Measurements from ENCODE around the gene PHLPP1. TPM values are rescaled to one million over a fixed set of nuclear protein-coding genes. Genes with fewer than 3 reads are reported as not detected.

PHLPP1 gene
- polyA plus RNA-seq, 2 donors = 4.3 to 4.5 TPM

DNA sequence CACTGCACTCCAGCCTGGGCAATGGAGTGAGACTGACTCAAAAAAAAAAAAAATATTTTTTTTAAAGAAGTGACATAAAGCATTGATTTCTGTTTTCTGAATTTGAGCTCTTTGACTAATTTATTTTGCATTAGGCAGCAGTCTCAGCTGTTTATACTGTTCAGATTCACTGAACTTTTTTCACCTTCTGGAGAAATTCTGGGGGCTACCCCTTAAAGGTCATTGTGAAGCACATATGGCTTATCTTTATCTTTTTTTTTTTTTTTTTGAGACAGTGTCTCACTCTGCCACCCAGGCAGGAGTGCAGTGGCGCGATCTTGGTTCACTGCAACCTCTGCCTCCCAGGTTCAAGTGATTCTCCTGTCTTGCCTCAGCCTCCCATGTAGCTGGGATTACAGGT lies 12.9 kb downstream of the PHLPP1 start:
- H3K36me3 ChIP-seq (ENCODE audit: control insufficient read depth in 2 of 2, insufficient read depth in 2 of 2, low read length in 1 of 2) = no peaks in the 10 kb centered on the region
- no peak overlapping the region for H3K4me3 ChIP-seq (ENCODE audit: low read depth in 1 of 2, low read length in 2 of 2)
- H3K27ac ChIP-seq (ENCODE audit: low read depth in 2 of 2, low read length in 1 of 2) = no peak overlapping the region
- WGBS, 2 donors = 97 to 100% methylated on average over 2 of the region's 2 CpGs
- H3K9me3 ChIP-seq (ENCODE audit: control insufficient read depth in 2 of 2, insufficient read depth in 1 of 2, low read depth in 1 of 2, low read length in 1 of 2) = no peaks in the 10 kb centered on the region
- H3K27me3 ChIP-seq (ENCODE audit: control insufficient read depth in 1 of 2, insufficient read depth in 2 of 2, low read length in 2 of 2) = no peaks in the 10 kb centered on the region
- H3K4me1 ChIP-seq (ENCODE audit: control insufficient read depth in 2 of 2, insufficient read depth in 2 of 2, low read length in 1 of 2) = no peaks in the 10 kb centered on the region

DNA sequence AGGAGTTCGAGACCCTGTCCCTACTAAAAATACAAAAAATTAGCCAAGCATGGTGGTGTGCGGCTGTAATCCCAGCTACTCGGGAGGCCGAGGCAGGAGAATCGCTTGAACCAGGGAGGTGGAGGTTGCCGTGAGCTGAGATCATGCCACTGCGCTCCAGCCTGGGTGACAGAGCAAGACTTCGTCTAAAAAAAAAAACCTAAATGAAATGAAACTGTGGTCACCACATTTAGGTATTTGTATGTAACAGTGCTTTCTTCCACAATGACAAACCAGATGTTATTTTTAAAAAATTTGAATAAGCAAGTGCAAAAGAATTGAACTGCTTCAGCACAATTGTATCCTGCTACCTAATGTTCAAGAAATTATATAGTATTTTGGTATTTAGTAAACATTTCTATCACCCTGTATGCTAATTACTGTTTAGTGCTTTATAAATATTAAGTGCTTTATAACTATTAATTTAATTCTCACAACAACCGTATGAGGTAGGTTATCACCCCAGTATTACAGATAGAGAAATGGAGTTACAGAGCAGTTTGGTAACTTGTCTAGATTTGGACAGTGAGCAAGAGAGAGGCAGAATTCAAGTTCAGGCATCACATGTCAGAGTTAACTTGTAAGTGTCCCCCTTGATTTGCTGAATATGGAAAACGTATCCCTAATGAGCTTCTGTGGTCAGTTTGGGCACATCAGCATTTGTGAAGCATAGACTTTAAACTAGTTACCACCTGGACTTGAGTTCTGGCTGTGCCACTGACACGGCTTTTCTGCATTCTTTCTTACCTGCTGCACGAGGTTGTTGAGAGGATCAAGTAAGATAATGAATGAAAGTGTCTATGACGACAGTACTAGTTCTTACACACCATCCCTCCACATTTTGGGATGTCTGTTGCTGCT lies 14.4 kb downstream of the PHLPP1 start:
- no peaks in the 10 kb centered on the region for H3K36me3 ChIP-seq (ENCODE audit: control insufficient read depth in 2 of 2, insufficient read depth in 2 of 2, low read length in 1 of 2)
- no peaks in the 10 kb centered on the region for H3K9me3 ChIP-seq (ENCODE audit: control insufficient read depth in 2 of 2, insufficient read depth in 1 of 2, low read depth in 1 of 2, low read length in 1 of 2)
- WGBS, 2 donors = 90 to 92% methylated on average over 13 of the region's 13 CpGs
- H3K27me3 ChIP-seq (ENCODE audit: control insufficient read depth in 1 of 2, insufficient read depth in 2 of 2, low read length in 2 of 2) = no peaks in the 10 kb centered on the region
- no peak overlapping the region for H3K27ac ChIP-seq (ENCODE audit: low read depth in 2 of 2, low read length in 1 of 2)
- H3K4me3 ChIP-seq (ENCODE audit: low read depth in 1 of 2, low read length in 2 of 2) = no peak overlapping the region
- no peaks in the 10 kb centered on the region for H3K4me1 ChIP-seq (ENCODE audit: control insufficient read depth in 2 of 2, insufficient read depth in 2 of 2, low read length in 1 of 2)

DNA sequence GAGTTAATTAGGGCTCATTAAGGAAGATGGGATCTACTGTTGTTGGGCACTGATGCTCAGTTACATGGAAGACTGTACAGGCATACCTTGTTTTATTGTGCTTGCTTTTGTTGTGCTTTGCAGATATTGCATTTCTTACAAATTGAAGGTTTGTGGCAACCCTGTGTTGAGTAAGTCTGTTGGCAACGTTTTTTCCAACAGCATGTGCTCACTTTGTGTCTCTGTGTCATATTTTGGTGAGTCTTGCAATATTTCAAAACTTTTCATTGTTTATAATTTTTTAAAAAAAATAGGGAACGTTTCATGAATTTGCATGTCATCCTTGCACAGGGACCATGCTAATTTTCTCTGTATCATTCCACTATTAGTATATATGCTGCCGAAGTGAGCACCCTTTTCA lies 15.6 kb downstream of the PHLPP1 start:
- whole genome bisulfite sequencing, 2 donors = 83 to 86% methylated on average over 3 of the region's 3 CpGs
- no peaks in the 10 kb centered on the region for H3K36me3 ChIP-seq (ENCODE audit: control insufficient read depth in 2 of 2, insufficient read depth in 2 of 2, low read length in 1 of 2)
- no peak overlapping the region for H3K4me3 ChIP-seq (ENCODE audit: low read depth in 1 of 2, low read length in 2 of 2)
- H3K27ac ChIP-seq (ENCODE audit: low read depth in 2 of 2, low read length in 1 of 2) = no peak overlapping the region
- no peaks in the 10 kb centered on the region for H3K9me3 ChIP-seq (ENCODE audit: control insufficient read depth in 2 of 2, insufficient read depth in 1 of 2, low read depth in 1 of 2, low read length in 1 of 2)
- H3K4me1 ChIP-seq (ENCODE audit: control insufficient read depth in 2 of 2, insufficient read depth in 2 of 2, low read length in 1 of 2) = peaks cover 0 to 1% of the 10 kb centered on the region in 2 donors
- no peaks in the 10 kb centered on the region for H3K27me3 ChIP-seq (ENCODE audit: control insufficient read depth in 1 of 2, insufficient read depth in 2 of 2, low read length in 2 of 2)

DNA sequence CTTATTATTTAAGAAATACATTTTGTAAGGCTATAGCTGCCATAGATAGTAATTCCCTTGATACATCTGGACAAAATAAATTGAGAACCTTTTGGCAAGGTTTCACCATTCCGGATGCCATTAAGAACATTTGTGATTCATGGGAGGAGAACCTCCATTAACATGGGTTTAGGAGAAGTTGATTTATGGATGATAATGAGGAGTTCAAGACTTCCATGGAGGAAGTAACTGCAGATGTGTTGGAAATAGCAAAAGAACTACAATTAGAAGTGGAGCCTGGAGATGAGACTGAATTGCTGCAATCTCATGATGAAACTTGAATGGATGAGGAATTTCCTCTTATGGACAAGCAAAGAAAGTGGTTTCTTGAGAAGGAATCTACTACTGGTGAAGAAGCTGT lies 17.3 kb downstream of the PHLPP1 start:
- H3K27ac ChIP-seq (ENCODE audit: low read depth in 2 of 2, low read length in 1 of 2) = no peak overlapping the region
- no peaks in the 10 kb centered on the region for H3K27me3 ChIP-seq (ENCODE audit: control insufficient read depth in 1 of 2, insufficient read depth in 2 of 2, low read length in 2 of 2)
- H3K4me3 ChIP-seq (ENCODE audit: low read depth in 1 of 2, low read length in 2 of 2) = no peak overlapping the region
- no peaks in the 10 kb centered on the region for H3K36me3 ChIP-seq (ENCODE audit: control insufficient read depth in 2 of 2, insufficient read depth in 2 of 2, low read length in 1 of 2)
- 88 to 92% methylated on average over 1 of the region's 1 CpG for WGBS, 2 donors
- H3K4me1 ChIP-seq (ENCODE audit: control insufficient read depth in 2 of 2, insufficient read depth in 2 of 2, low read length in 1 of 2) = peaks cover 0 to 4% of the 10 kb centered on the region in 2 donors
- no peaks in the 10 kb centered on the region for H3K9me3 ChIP-seq (ENCODE audit: control insufficient read depth in 2 of 2, insufficient read depth in 1 of 2, low read depth in 1 of 2, low read length in 1 of 2)

DNA sequence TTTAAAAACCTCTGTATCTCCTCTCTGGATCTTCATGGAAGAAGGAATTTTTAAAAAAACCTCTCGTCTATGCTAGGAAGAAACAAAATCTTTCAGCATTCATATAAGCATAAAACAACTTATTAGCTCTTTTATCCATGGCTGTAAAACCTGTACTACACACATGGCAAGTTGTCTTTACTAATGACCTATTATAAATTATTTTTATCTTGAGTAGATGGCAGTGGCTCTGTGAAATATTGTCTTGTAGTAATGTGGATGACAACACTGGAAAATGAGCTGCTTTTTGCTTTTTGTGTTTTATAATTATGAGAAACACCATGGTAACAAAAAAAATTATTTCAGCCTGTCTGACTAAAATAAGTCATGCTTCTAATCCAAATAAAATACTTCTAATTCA lies 18.9 kb downstream of the PHLPP1 start:
- no peaks in the 10 kb centered on the region for H3K9me3 ChIP-seq (ENCODE audit: control insufficient read depth in 2 of 2, insufficient read depth in 1 of 2, low read depth in 1 of 2, low read length in 1 of 2)
- H3K27me3 ChIP-seq (ENCODE audit: control insufficient read depth in 1 of 2, insufficient read depth in 2 of 2, low read length in 2 of 2) = no peaks in the 10 kb centered on the region
- H3K4me1 ChIP-seq (ENCODE audit: control insufficient read depth in 2 of 2, insufficient read depth in 2 of 2, low read length in 1 of 2) = peaks cover 0 to 4% of the 10 kb centered on the region in 2 donors
- H3K4me3 ChIP-seq (ENCODE audit: low read depth in 1 of 2, low read length in 2 of 2) = no peak overlapping the region
- H3K36me3 ChIP-seq (ENCODE audit: control insufficient read depth in 2 of 2, insufficient read depth in 2 of 2, low read length in 1 of 2) = no peaks in the 10 kb centered on the region
- no peak overlapping the region for H3K27ac ChIP-seq (ENCODE audit: low read depth in 2 of 2, low read length in 1 of 2)
- WGBS, 2 donors = 68 to 82% methylated on average over 1 of the region's 1 CpG

DNA sequence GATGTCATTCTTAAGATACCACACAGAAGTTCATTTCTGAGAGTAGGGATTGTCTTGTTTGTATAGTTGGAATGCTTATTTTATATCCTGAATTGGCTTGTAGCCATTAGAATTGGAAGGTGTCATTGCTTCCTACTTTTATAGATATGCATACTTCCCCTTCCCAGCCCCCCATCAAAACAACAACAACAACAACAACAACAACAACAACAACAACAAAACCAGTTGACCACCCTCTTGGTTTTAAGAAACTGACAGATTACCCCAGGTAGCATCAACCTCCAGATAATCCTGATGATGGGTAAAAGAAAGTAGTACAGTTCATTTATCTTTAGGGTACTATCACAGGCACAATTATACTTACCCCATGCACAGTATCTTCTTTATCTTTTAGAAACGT lies 20.0 kb downstream of the PHLPP1 start:
- no peaks in the 10 kb centered on the region for H3K27me3 ChIP-seq (ENCODE audit: control insufficient read depth in 1 of 2, insufficient read depth in 2 of 2, low read length in 2 of 2)
- 72 to 81% methylated on average over 1 of the region's 1 CpG for WGBS, 2 donors
- no peak overlapping the region for H3K27ac ChIP-seq (ENCODE audit: low read depth in 2 of 2, low read length in 1 of 2)
- H3K9me3 ChIP-seq (ENCODE audit: control insufficient read depth in 2 of 2, insufficient read depth in 1 of 2, low read depth in 1 of 2, low read length in 1 of 2) = no peaks in the 10 kb centered on the region
- H3K4me1 ChIP-seq (ENCODE audit: control insufficient read depth in 2 of 2, insufficient read depth in 2 of 2, low read length in 1 of 2) = peaks cover 0 to 4% of the 10 kb centered on the region in 2 donors
- no peaks in the 10 kb centered on the region for H3K36me3 ChIP-seq (ENCODE audit: control insufficient read depth in 2 of 2, insufficient read depth in 2 of 2, low read length in 1 of 2)
- H3K4me3 ChIP-seq (ENCODE audit: low read depth in 1 of 2, low read length in 2 of 2) = no peak overlapping the region

- no peaks in the 10 kb centered on the region for H3K9me3 ChIP-seq (ENCODE audit: control insufficient read depth in 2 of 2, insufficient read depth in 1 of 2, low read depth in 1 of 2, low read length in 1 of 2)
- no peaks in the 10 kb centered on the region for H3K36me3 ChIP-seq (ENCODE audit: control insufficient read depth in 2 of 2, insufficient read depth in 2 of 2, low read length in 1 of 2)
- WGBS, 2 donors = 96% methylated on average over 4 of the region's 4 CpGs
- H3K4me1 ChIP-seq (ENCODE audit: control insufficient read depth in 2 of 2, insufficient read depth in 2 of 2, low read length in 1 of 2) = peaks cover 0 to 4% of the 10 kb centered on the region in 2 donors
- H3K4me3 ChIP-seq (ENCODE audit: low read depth in 1 of 2, low read length in 2 of 2) = no peak overlapping the region
- H3K27ac ChIP-seq (ENCODE audit: low read depth in 2 of 2, low read length in 1 of 2) = no peak overlapping the region
- no peaks in the 10 kb centered on the region for H3K27me3 ChIP-seq (ENCODE audit: control insufficient read depth in 1 of 2, insufficient read depth in 2 of 2, low read length in 2 of 2)
Measured at GRCh38 chr18:62736077-62736855, 20.9 kb downstream of the PHLPP1 start.

GRCh38 chr18:62737241-62737873 lies 22.0 kb downstream of the PHLPP1 start:
- peaks cover 0 to 4% of the 10 kb centered on the region in 2 donors for H3K4me1 ChIP-seq (ENCODE audit: control insufficient read depth in 2 of 2, insufficient read depth in 2 of 2, low read length in 1 of 2)
- H3K4me3 ChIP-seq (ENCODE audit: low read depth in 1 of 2, low read length in 2 of 2) = no peak overlapping the region
- no peaks in the 10 kb centered on the region for H3K36me3 ChIP-seq (ENCODE audit: control insufficient read depth in 2 of 2, insufficient read depth in 2 of 2, low read length in 1 of 2)
- no peaks in the 10 kb centered on the region for H3K27me3 ChIP-seq (ENCODE audit: control insufficient read depth in 1 of 2, insufficient read depth in 2 of 2, low read length in 2 of 2)
- H3K27ac ChIP-seq (ENCODE audit: low read depth in 2 of 2, low read length in 1 of 2) = no peak overlapping the region
- 77 to 88% methylated on average over 6 of the region's 6 CpGs for WGBS, 2 donors
- no peaks in the 10 kb centered on the region for H3K9me3 ChIP-seq (ENCODE audit: control insufficient read depth in 2 of 2, insufficient read depth in 1 of 2, low read depth in 1 of 2, low read length in 1 of 2)

- H3K27ac ChIP-seq (ENCODE audit: low read depth in 2 of 2, low read length in 1 of 2) = no peak overlapping the region
- no peaks in the 10 kb centered on the region for H3K9me3 ChIP-seq (ENCODE audit: control insufficient read depth in 2 of 2, insufficient read depth in 1 of 2, low read depth in 1 of 2, low read length in 1 of 2)
- no peaks in the 10 kb centered on the region for H3K36me3 ChIP-seq (ENCODE audit: control insufficient read depth in 2 of 2, insufficient read depth in 2 of 2, low read length in 1 of 2)
- WGBS, 2 donors = 97 to 100% methylated on average over 1 of the region's 1 CpG
- H3K4me3 ChIP-seq (ENCODE audit: low read depth in 1 of 2, low read length in 2 of 2) = no peak overlapping the region
- peaks cover 0 to 4% of the 10 kb centered on the region in 2 donors for H3K4me1 ChIP-seq (ENCODE audit: control insufficient read depth in 2 of 2, insufficient read depth in 2 of 2, low read length in 1 of 2)
- no peaks in the 10 kb centered on the region for H3K27me3 ChIP-seq (ENCODE audit: control insufficient read depth in 1 of 2, insufficient read depth in 2 of 2, low read length in 2 of 2)
Measured at GRCh38 chr18:62738639-62739038, 23.3 kb downstream of the PHLPP1 start.

All from esophagus (tissue), 2 donors.